Naive thymus-derived CD4-positive, alpha-beta T cell (primary cell): Measurements from ENCODE around the gene MADD. TPM values are rescaled to one million over a fixed set of nuclear protein-coding genes. Genes with fewer than 3 reads are reported as not detected.
"Not testable (repeated sequence)": the region's sequence is repeated elsewhere in the genome, so short reads cannot be mapped to it uniquely, and the experiment has no call there.

Experiments
- ATAC-seq: fragments of 150-1000 bp; cut with Tn5 transposase; 2 replicates; pipeline ENCODE4 v1.10.0; 2021; ENCODE audit warnings: mild to moderate bottlenecking, moderate library complexity
- CTCF ChIA-PET: fragments of 350-600 bp; sonication (Branson Sonifier 250); formaldehyde crosslinking; loops from one replicate; lab custom pipeline; 2021; ENCODE audit warnings: antibody characterized with exemption; lab: Charles Lee
- POLR2A ChIA-PET: fragments of 350-600 bp; sonication (Branson Sonifier 250); formaldehyde crosslinking; loops from one replicate; lab custom pipeline; 2021; ENCODE audit warnings: antibody characterized with exemption, inconsistent platforms; lab: Charles Lee
- DNase-seq, 9 donors: peaks; one replicate each; pipeline versions ENCODE4 v3.0.0 to v3.0.0-alpha.2; 2020 to 2022; ENCODE audit warnings: mixed read lengths in 1 of 9
- H3K27ac ChIP-seq: one replicate; pipeline ENCODE4 v1.7.0; 2013; ENCODE audit warnings: mild to moderate bottlenecking, low read depth, low read length, moderate library complexity
- H3K27me3 ChIP-seq, 2 donors: one replicate each; pipeline ENCODE4 v1.7.0; 2013; ENCODE audit warnings: low read length in 2 of 2, mild to moderate bottlenecking in 2 of 2, moderate library complexity in 2 of 2; ENCODE audit not compliant: control insufficient read depth in 2 of 2, insufficient read depth in 2 of 2
- H3K36me3 ChIP-seq, 3 experiments: 1 replicate in 2 of 3; 2 replicates in 1 of 3; pipeline ENCODE4 v1.7.0; 2013; ENCODE audit warnings: low read length in 3 of 3, mild to moderate bottlenecking in 3 of 3, moderate library complexity in 1 of 3; ENCODE audit not compliant: insufficient read depth in 3 of 3, control insufficient read depth in 2 of 3
- H3K4me1 ChIP-seq, 2 donors: one replicate each; pipeline ENCODE4 v1.7.0; 2013; ENCODE audit warnings: low read length in 2 of 2, mild to moderate bottlenecking in 2 of 2, moderate library complexity in 1 of 2; ENCODE audit not compliant: control insufficient read depth in 2 of 2, insufficient read depth in 2 of 2
- H3K4me3 ChIP-seq: 2 replicates; pipeline ENCODE4 v1.7.0; 2013; ENCODE audit warnings: mild to moderate bottlenecking, low read length
- H3K9me3 ChIP-seq, 3 experiments: 1 replicate in 2 of 3; 2 replicates in 1 of 3; pipeline ENCODE4 v1.7.0; 2013; ENCODE audit warnings: low read length in 3 of 3; ENCODE audit not compliant: control insufficient read depth in 2 of 3
- H3K27ac Mint-ChIP-seq, 9 donors: one replicate each; pipeline ENCODE4 v1.8.0; 2020 to 2022; ENCODE audit warnings: mixed read lengths in 9 of 9, mild to moderate bottlenecking in 8 of 9, moderate library complexity in 5 of 9, inconsistent platforms in 2 of 9
- H3K27me3 Mint-ChIP-seq, 5 donors: one replicate each; pipeline ENCODE4 v1.8.0; 2021 to 2022; ENCODE audit warnings: mixed read lengths in 5 of 5, mild to moderate bottlenecking in 1 of 5
- H3K36me3 Mint-ChIP-seq, 5 donors: one replicate each; pipeline ENCODE4 v1.8.0; 2020 to 2022; ENCODE audit warnings: mixed read lengths in 5 of 5, mild to moderate bottlenecking in 3 of 5, inconsistent platforms in 1 of 5
- H3K4me1 Mint-ChIP-seq, 7 donors: one replicate each; pipeline ENCODE4 v1.8.0; 2020 to 2022; ENCODE audit warnings: mixed read lengths in 7 of 7, mild to moderate bottlenecking in 3 of 7, inconsistent platforms in 1 of 7
- H3K4me3 Mint-ChIP-seq, 10 donors: one replicate each; pipeline ENCODE4 v1.8.0; 2020 to 2022; ENCODE audit warnings: mild to moderate bottlenecking in 10 of 10, mixed read lengths in 10 of 10, moderate library complexity in 6 of 10, inconsistent platforms in 2 of 10
- H3K9me3 Mint-ChIP-seq, 11 donors: one replicate each; pipeline ENCODE4 v1.8.0; 2020 to 2022; ENCODE audit warnings: mixed read lengths in 11 of 11, mild to moderate bottlenecking in 4 of 11, inconsistent platforms in 1 of 11, moderate library complexity in 1 of 11
- intact Hi-C, 2 donors: fragments of 100-400 bp; cut with micrococcal nuclease; formaldehyde crosslinking; loops; one replicate each; pipeline ENCODE4 v1.15.1; 2023
- polyA plus RNA-seq, 2 donors: library from polyadenylated mRNA; unstranded; fragments of 300-500 nt; fragmentation: Illumina TruSeq; gene quantifications; one replicate each; pipeline ENCODE4 v1.2.3, GENCODE V29; 2021
- total RNA-seq, 6 experiments: library from RNA in 5 of 6; stranded (reverse) in 5 of 6; gene quantifications; 1 replicate in 5 of 6; 2 replicates in 1 of 6; pipeline ENCODE4 v1.2.3 and lab custom pipeline; 2021 to 2026

Gene MADD
- total and polyA plus RNA-seq, 7 experiments from 2014 or later, result 18.7 to 150 (median 117) TPM

GRCh38 chr11:47306484-47306844, 36.5 kb downstream of the MADD start:
- Histone ChIP-seq H3K4me3 (no peak overlapping the region), H3K36me3 (peaks cover 32 to 96% (median 50%) of the 10 kb centered on the region in 3 experiments), H3K27ac (no peak overlapping the region), H3K4me1 (no peaks in the 10 kb centered on the region), H3K27me3 (no peaks in the 10 kb centered on the region), H3K9me3 (peaks cover 0 to 7% (median 0%) of the 10 kb centered on the region in 3 experiments)
- peaks cover 0 to 10% (median 0%) of the 10 kb centered on the region in 7 donors for H3K4me1 Mint-ChIP-seq
- POLR2A ChIA-PET, result interaction anchor here (0.6 kb wide), 1 partner anchor 35 kb away, joined by 3 read pairs; no protein-coding TSS in a partner anchor
- H3K4me3 Mint-ChIP-seq, result no peak overlapping the region
- CTCF ChIA-PET, result interaction anchor here (1.0 kb wide), 1 partner anchor 58 kb away, joined by 3 read pairs; the partner anchor contains the start of gene ACP2
- intact Hi-C loops, result no loop called here
- H3K27me3 Mint-ChIP-seq, result no peaks in the 10 kb centered on the region
- no peak for ATAC-seq
- peaks cover 9 to 58% (median 42%) of the 10 kb centered on the region in 5 donors for H3K36me3 Mint-ChIP-seq
- no peak overlapping the region for H3K27ac Mint-ChIP-seq
- peaks cover 0 to 28% (median 12%) of the 10 kb centered on the region in 11 donors for H3K9me3 Mint-ChIP-seq
- DNase-seq, result no peak

GRCh38 chr11:47308050-47308823, 38.3 kb downstream of the MADD start:
- Histone ChIP-seq H3K4me1 (no peaks in the 10 kb centered on the region), H3K9me3 (no peaks in the 10 kb centered on the region), H3K27ac (no peak overlapping the region), H3K4me3 (no peak overlapping the region), H3K27me3 (no peaks in the 10 kb centered on the region), H3K36me3 (peaks cover 32 to 94% (median 46%) of the 10 kb centered on the region in 3 experiments)
- Mint-ChIP-seq H3K9me3 (peaks cover 0 to 13% (median 4%) of the 10 kb centered on the region in 11 donors), H3K4me1 (peaks cover 0 to 8% (median 0%) of the 10 kb centered on the region in 7 donors), H3K27me3 (no peaks in the 10 kb centered on the region), H3K27ac (peak overlapping the region in 1 of 9 donors; percentile 56), H3K36me3 (peaks cover 3 to 49% (median 24%) of the 10 kb centered on the region in 5 donors), H3K4me3 (no peak overlapping the region)
- intact Hi-C loops, result no loop called here
- ATAC-seq (no peak), DNase-seq (no peak)
- POLR2A ChIA-PET, result no interaction called here
- CTCF ChIA-PET, result interaction anchor here (0.6 kb wide), 1 partner anchor 76 kb away, joined by 3 read pairs; no protein-coding TSS in a partner anchor

- H3K4me3 ChIP-seq, result no peak overlapping the region
- DNase-seq (no peak), ATAC-seq (no peak)
- no peak overlapping the region for H3K27ac ChIP-seq
- no peaks in the 10 kb centered on the region for H3K9me3 ChIP-seq
- CTCF ChIA-PET, result interaction anchor here (0.6 kb wide), 1 partner anchor 20 kb away, joined by 3 read pairs; no protein-coding TSS in a partner anchor
- Mint-ChIP-seq H3K4me1 (peaks cover 0 to 7% (median 0%) of the 10 kb centered on the region in 7 donors), H3K9me3 (no peaks in the 10 kb centered on the region), H3K27ac (no peak overlapping the region), H3K36me3 (peaks cover 4 to 38% (median 18%) of the 10 kb centered on the region in 5 donors), H3K27me3 (no peaks in the 10 kb centered on the region), H3K4me3 (no peak overlapping the region)
- intact Hi-C loops, result no loop called here
- peaks cover 15 to 71% (median 17%) of the 10 kb centered on the region in 3 experiments for H3K36me3 ChIP-seq
- no peaks in the 10 kb centered on the region for H3K4me1 ChIP-seq
- POLR2A ChIA-PET, result no interaction called here
- H3K27me3 ChIP-seq, result no peaks in the 10 kb centered on the region
Observed at GRCh38 chr11:47314992-47315391, 45.1 kb downstream of the MADD start.

GRCh38 chr11:47316501-47316900, 46.6 kb downstream of the MADD start:
- DNase-seq, intact Hi-C loops, POLR2A ChIA-PET, H3K27me3 ChIP-seq, H3K4me3 Mint-ChIP-seq, H3K4me1 ChIP-seq, H3K27ac ChIP-seq, H3K9me3 Mint-ChIP-seq, CTCF ChIA-PET, ATAC-seq, H3K4me3 ChIP-seq, H3K27me3 Mint-ChIP-seq, H3K9me3 ChIP-seq, H3K4me1 Mint-ChIP-seq: not testable (repeated sequence)
- Mint-ChIP-seq H3K27ac (peak overlapping the region in 1 of 9 donors; percentile 33), H3K36me3 (peaks cover 5 to 33% (median 19%) of the 10 kb centered on the region in 5 donors)
- peaks cover 12 to 64% (median 21%) of the 10 kb centered on the region in 3 experiments for H3K36me3 ChIP-seq

GRCh38 chr11:47317064-47317828, 47.3 kb downstream of the MADD start:
- intact Hi-C loops, result no loop called here
- no peaks in the 10 kb centered on the region for H3K27me3 ChIP-seq
- no peak for DNase-seq
- ChIA-PET CTCF (no interaction called here), POLR2A (no interaction called here)
- Mint-ChIP-seq H3K27me3 (no peaks in the 10 kb centered on the region), H3K4me1 (peaks cover 0 to 7% (median 0%) of the 10 kb centered on the region in 7 donors), H3K9me3 (no peaks in the 10 kb centered on the region), H3K36me3 (peaks cover 7 to 37% (median 21%) of the 10 kb centered on the region in 5 donors), H3K4me3 (no peak overlapping the region), H3K27ac (peak overlapping the region in 2 of 9 donors; percentile 33 to 60)
- no peaks in the 10 kb centered on the region for H3K9me3 ChIP-seq
- ATAC-seq, result no peak
- no peak overlapping the region for H3K27ac ChIP-seq
- no peaks in the 10 kb centered on the region for H3K4me1 ChIP-seq
- H3K4me3 ChIP-seq, result no peak overlapping the region
- H3K36me3 ChIP-seq, result peaks cover 12 to 64% (median 23%) of the 10 kb centered on the region in 3 experiments

GRCh38 chr11:47318166-47318565, 48.2 kb downstream of the MADD start:
- H3K4me3 ChIP-seq, result no peak overlapping the region
- H3K9me3 ChIP-seq, result no peaks in the 10 kb centered on the region
- intact Hi-C loops, result no loop called here
- no peak overlapping the region for H3K27ac ChIP-seq
- CTCF ChIA-PET, result no interaction called here
- POLR2A ChIA-PET, result no interaction called here
- peaks cover 0 to 7% (median 0%) of the 10 kb centered on the region in 7 donors for H3K4me1 Mint-ChIP-seq
- no peaks in the 10 kb centered on the region for H3K9me3 Mint-ChIP-seq
- ATAC-seq, result no peak
- H3K27ac Mint-ChIP-seq, result peak overlapping the region in 2 of 9 donors; percentile 1 to 73
- H3K36me3 Mint-ChIP-seq, result peaks cover 7 to 33% (median 21%) of the 10 kb centered on the region in 5 donors
- H3K36me3 ChIP-seq, result peaks cover 9 to 63% (median 17%) of the 10 kb centered on the region in 3 experiments
- no peak overlapping the region for H3K4me3 Mint-ChIP-seq
- H3K4me1 ChIP-seq, result no peaks in the 10 kb centered on the region
- no peak for DNase-seq
- H3K27me3 Mint-ChIP-seq, result no peaks in the 10 kb centered on the region
- H3K27me3 ChIP-seq, result no peaks in the 10 kb centered on the region
